MM.1S (cell line): ENCODE measurements around the gene YIPF7.

Source experiments
- EZH2 ChIP-seq: fragments of 300-600 bp; sonication (generic); optimal IDR thresholded peaks from 2 replicates; pipeline ENCODE3; 2017; ENCODE audit warnings: low read depth, mild to moderate bottlenecking, antibody characterized with exemption, low read length, mixed read lengths
- EZH2phosphoT487 ChIP-seq: fragments of 300-600 bp; sonication (generic); IDR thresholded peaks from 2 replicates; pipeline ENCODE4 v1.6.1; 2018; ENCODE audit warnings: antibody characterized with exemption, low read length
- TF ChIP-seq, protein P1 (sequence below): fragments of 300-600 bp; sonication (generic); IDR thresholded peaks from 2 replicates; pipeline ENCODE4 v1.5.1; 2016; ENCODE audit warnings: antibody characterized with exemption, low read length, mixed read lengths

GRCh38 chr4:44638091-44638490, 13.3 kb downstream of the YIPF7 start:
- TF ChIP-seq, protein P1, sequence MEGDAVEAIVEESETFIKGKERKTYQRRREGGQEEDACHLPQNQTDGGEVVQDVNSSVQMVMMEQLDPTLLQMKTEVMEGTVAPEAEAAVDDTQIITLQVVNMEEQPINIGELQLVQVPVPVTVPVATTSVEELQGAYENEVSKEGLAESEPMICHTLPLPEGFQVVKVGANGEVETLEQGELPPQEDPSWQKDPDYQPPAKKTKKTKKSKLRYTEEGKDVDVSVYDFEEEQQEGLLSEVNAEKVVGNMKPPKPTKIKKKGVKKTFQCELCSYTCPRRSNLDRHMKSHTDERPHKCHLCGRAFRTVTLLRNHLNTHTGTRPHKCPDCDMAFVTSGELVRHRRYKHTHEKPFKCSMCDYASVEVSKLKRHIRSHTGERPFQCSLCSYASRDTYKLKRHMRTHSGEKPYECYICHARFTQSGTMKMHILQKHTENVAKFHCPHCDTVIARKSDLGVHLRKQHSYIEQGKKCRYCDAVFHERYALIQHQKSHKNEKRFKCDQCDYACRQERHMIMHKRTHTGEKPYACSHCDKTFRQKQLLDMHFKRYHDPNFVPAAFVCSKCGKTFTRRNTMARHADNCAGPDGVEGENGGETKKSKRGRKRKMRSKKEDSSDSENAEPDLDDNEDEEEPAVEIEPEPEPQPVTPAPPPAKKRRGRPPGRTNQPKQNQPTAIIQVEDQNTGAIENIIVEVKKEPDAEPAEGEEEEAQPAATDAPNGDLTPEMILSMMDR: no peak
- TF ChIP-seq EZH2 (no peak), EZH2phosphoT487 (no peak)
